GM21529 (cell line): ENCODE measurements around the gene ARTN.

Experiments
- ATAC-seq: cut with Tn5 transposase; IDR thresholded peaks from one replicate; pipeline ENCODE4 v1.9.1; 2021; ENCODE audit not compliant: unreplicated experiment

Gene ARTN

DNA sequence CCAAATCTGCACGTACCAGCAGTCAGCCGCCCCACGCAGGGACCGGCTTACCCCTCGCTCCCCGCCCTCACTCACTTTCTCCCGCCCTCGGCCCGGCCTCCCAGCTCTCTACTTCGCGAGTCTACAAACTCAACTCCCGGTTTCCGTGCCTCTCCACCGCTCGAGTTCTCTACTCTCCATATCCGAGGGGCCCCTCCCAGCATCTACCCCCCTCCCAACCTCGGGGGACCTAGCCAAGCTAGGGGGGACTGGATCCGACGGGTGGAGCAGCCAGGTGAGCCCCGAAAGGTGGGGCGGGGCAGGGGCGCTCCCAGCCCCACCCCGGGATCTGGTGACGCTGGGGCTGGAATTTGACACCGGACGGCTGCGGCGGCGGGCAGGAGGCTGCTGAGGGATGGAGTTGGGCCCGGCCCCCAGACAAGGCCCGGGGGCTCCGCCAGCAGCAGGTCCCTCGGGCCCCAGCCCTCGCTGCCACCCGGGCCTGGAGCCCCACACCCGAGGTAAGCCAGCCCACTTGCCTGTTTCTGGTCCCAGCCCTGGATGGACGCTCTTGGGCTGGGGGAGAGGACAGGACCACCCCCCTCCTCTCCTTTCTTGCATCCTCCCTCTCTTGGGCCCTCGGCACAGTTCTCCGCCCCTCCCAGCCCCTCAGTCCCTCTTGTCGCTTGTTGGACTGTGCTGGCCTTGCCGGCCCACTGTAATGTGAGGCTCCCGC is at the start of gene ARTN:
ARTN (plus strand) TSS at position 416 of the 715 bp plus-strand sequence. CDS start 1,856 bp downstream, outside the sequence.
- no peak for ATAC-seq

DNA sequence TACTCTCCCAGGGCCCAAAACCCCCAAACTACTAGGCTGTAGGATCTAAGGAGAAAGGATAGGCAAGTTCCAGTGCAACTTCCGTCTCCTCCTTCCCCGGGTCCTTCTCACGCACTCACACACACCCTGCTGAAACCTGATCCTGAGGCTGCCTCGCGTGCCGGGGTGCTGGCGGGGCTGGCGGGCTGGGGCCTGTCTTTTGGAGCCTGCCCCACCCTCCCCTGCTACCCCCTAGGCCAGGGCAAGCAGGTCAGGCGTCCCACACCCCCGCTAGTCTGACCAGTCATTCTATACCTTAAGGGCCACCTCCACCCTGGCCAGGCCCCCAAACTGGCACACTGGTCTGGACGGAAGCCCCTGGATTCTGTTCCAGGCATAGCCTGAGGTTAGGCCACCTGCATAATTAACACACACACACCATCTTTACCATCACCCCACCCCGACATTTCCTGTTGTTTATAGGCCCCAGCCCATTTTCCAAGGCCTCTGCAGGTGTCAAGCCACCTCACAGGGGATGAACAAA is 48.3 kb upstream of the ARTN start:
- ATAC-seq: no peak

DNA sequence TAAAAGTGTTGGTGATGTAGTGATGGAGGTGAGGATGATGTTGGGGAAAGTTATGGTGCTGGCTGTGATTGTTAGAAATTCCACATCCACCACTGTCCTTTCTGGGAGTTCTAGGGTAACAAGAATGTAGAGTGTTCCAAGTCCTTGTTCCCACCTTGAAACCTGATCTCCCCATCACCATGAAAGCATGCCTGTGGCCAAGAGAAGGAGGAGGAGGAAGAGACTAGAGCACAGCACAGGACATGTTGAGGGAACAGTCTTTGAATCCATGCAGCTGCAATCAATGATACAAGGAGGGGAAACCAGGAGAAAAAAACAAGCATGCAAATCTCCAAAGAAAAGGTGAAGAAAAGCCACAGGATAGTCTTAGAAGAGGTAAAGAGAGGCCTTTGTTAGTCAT is 45.9 kb upstream of the ARTN start:
- ATAC-seq: no peak

GRCh38 chr1:43890815-43891214 is 42.8 kb upstream of the ARTN start:
- ATAC-seq: no peak

- ATAC-seq: no peak
These were observed 40.6 kb upstream of the ARTN start for GRCh38 chr1:43893006-43893405.

DNA sequence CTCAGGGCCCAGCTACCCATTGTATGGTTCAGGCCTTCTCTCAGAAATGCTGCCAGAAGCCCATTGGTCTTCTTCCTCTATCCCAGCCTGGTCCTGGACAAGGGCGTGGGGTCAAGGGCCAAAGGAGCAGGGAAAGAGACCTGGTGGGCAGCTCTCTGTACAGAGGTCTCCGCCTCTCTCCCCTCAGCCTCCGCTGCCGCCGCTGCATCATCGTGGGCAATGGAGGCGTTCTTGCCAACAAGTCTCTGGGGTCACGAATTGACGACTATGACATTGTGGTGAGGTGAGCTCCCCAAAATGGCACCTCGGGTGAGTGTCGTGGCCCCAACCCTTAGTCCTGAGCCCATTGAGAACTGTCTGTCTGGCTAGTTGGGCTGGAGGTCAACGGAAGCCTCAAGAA is 34.6 kb upstream of the ARTN start:
- ATAC-seq: no peak

- ATAC-seq: no peak
These were observed 33.2 kb upstream of the ARTN start for GRCh38 chr1:43900386-43900785.

DNA sequence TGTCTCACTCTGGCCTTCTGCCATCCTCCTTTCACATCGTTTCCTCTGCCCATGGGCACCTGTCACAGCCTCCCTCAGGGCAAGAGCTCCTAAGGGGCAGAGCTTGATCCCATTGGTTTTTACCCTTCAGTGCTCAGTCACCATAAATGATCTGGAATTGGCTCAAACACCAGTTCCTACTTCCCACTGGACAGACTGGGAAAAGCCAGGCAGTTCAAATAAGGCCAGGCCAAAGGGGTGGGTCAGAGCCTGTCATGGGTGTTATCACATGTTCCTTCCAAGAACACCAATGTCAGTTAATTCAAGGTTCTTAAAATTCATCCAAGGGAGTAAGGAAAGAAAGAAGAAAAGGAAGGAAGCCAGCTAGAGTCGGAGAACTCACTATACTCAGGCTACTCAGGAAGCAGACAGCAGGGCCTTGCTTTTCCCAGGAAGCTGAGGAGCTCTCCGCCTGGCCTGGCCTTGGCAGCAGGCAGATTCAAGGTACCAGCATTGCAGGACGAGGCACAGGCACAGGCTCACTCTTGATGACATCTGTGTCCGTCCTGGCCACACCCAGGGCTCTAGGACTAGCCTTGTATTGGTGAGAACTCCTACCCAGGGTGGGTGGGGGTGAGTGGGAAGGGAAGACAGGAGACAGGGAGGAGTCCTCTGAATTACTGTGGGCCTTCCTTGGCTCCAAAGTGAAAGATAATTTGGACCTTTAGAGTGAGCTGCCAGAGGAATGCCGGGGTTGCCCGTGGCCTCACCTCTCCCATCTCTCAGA is 32.2 kb upstream of the ARTN start:
- ATAC-seq: no peak

- ATAC-seq: no peak
These were observed 31.4 kb upstream of the ARTN start for GRCh38 chr1:43902058-43902831.

- no peak for ATAC-seq
These were observed 28.7 kb upstream of the ARTN start for GRCh38 chr1:43904660-43905551.

GRCh38 chr1:43908226-43908625 is 25.4 kb upstream of the ARTN start:
- no peak for ATAC-seq

DNA sequence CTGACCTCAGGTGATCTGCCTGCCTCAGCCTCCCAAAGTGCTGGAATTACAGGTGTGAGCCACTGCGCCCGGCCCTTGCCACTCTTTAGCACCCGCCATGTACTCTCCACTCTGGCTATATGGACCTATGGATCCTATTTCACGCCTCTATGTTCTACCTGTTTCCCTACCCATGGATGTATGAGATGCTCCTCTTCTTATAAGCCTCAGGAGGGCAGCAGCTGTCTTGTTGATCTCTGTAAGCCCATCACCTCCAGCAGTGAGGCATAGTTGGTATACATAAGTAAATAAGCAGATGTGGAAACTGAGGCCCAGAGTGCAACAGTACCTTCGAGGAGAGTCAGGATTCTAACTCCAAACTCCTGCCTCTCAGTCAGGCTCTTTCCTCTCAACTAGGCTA is 24.7 kb upstream of the ARTN start:
- ATAC-seq: no peak

DNA sequence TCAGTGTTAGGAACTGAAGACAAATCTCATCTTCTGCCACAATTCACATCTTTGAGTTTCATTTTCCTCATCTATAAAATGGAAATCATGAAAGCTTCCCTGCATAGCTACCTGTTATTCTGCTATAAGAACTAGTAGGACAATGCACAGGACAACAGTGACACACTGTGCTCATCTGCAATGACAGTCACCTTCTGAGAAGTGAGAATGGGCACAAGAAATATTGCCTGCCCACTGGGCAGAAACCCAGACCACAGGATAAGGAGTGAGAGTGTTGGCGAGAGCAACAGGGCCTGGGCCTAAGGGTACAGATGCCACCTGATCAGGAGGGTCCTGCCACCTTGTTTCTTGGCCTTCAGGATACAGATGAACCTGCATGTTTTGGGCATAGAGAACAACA is 23.3 kb upstream of the ARTN start:
- ATAC-seq: no peak

GRCh38 chr1:43912607-43913006 is 21.0 kb upstream of the ARTN start:
- no peak for ATAC-seq

- no peak for ATAC-seq
These were observed 20.5 kb upstream of the ARTN start for GRCh38 chr1:43913051-43913501.

DNA sequence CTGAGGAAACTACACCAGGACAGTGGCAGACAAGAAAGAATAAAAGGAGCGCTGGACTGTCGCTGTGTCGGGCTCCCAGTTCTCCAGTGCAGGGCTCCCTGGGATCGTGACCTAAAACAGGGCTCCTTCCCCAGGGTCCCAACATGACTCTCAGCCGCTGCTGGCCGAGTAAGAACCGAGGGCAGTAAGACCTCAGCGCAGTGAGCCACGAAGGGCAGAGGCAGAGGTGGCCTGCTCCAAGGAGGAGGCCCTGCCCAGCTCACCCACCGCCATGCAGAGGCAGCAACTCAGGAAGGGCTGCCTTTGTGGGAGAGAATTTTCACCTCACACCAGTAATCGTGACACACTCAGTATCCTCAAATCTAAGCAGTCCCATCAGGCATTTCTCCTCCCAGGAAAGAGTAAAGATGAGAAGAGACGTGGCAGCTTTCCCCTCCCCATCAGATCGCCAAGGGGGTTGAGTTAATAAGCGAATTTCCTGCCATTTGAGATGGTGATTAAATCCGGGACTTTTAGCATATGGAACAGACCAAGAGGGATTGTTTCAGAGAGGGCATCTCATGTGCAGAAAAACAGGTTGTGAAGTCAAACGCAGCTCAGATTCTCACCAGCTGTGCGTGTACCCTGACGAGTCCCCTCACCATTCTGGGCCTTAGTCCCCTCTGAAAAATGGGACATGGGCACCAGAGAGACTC is 19.8 kb upstream of the ARTN start:
- no peak for ATAC-seq

GRCh38 chr1:43914576-43915525 is 18.8 kb upstream of the ARTN start:
- no peak for ATAC-seq

GRCh38 chr1:43919906-43920305 is 13.7 kb upstream of the ARTN start:
- no peak for ATAC-seq

DNA sequence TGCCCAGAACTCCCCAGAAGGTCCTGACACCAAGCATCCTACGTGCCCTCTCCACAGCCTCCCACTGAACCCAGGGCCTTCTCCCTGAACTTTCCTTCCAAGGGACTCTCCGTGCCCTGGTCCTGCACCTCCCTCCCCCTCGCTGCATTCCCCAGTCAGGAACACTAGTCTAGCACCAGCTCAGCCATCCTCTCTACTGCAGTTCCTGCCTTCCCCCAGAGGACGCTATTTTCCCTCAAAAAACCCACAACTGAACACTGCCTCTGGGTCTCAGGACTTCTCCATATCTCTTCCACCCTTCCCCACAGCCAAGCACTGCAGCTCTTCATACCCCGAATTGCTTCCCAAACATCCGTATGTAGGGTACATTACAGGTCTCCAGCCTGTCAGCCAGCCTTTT is 12.6 kb upstream of the ARTN start:
- ATAC-seq: no peak
